GM12878 (cell line): ENCODE measurements around the gene HOXB3. TPM values are rescaled to one million over a fixed set of nuclear protein-coding genes. Genes with fewer than 3 reads are reported as not detected.

Source experiments
- ATAC-seq: fragments of 200-7000 bp; cut with Tn5 transposase; 3 replicates; pipeline ENCODE4 v1.9.1; 2020; ENCODE audit warnings: mild to moderate bottlenecking, moderate library complexity
- BruUV-seq: library from RNA; stranded (reverse); fragments of 400-500 nt; replicated peaks from 2 replicates; lab custom pipeline; 2021; lab: Mats Ljungman, UMichigan
- CTCF ChIA-PET: fragments of 300-600 bp; sonication (Branson Sonifier 250); formaldehyde crosslinking; extraction: SDS; loops from one replicate; lab custom pipeline; 2021; ENCODE audit warnings: inconsistent platforms; lab: Yijun Ruan, JAX
- POLR2A ChIA-PET: fragments of 350-600 bp; formaldehyde crosslinking; extraction: SDS; loops from one replicate; lab custom pipeline; 2021; ENCODE audit warnings: inconsistent platforms; lab: Charles Lee
- RAD21 ChIA-PET: fragments of 300-600 bp; sonication (Branson Sonifier 250); formaldehyde crosslinking; loops from one replicate; lab custom pipeline; 2023; ENCODE audit warnings: antibody characterized with exemption; ENCODE audit not compliant: unreplicated experiment; lab: Charles Lee
- SMC1A ChIA-PET: fragments of 300-600 bp; sonication (Branson Sonifier 250); formaldehyde crosslinking; loops from one replicate; lab custom pipeline; 2023; ENCODE audit not compliant: unreplicated experiment, uncharacterized antibody; lab: Charles Lee
- DNase-seq: peaks from one replicate; pipeline ENCODE4 v3.0.0-alpha.2; 2011; ENCODE audit warnings: low read depth, low spot score
- FAIRE-seq: peaks from 3 replicates; lab custom pipeline; 2011; peaks lifted over from hg19 to GRCh38; lab: Jason Lieb, UNC
- H2AFZ ChIP-seq: 2 replicates; pipeline ENCODE4 v1.6.0; 2011; ENCODE audit warnings: low read depth, low read length, control low read depth; ENCODE audit not compliant: control insufficient read depth
- H3K27ac ChIP-seq: 2 replicates; pipeline ENCODE4 v1.5.1; 2011; ENCODE audit warnings: control low read depth; ENCODE audit not compliant: control insufficient read depth, insufficient read depth
- H3K27me3 ChIP-seq, 2 experiments: replicated peaks in 1 of 2; 2 replicates each; pipeline versions ENCODE4 v1.6.0 to v1.6.1; 2011; ENCODE audit warnings: low read length in 1 of 2; ENCODE audit not compliant: control insufficient read depth in 2 of 2, insufficient read depth in 2 of 2
- H3K36me3 ChIP-seq, 2 experiments: 2 replicates each; pipeline ENCODE4 v1.5.1; 2011; ENCODE audit warnings: low read length in 1 of 2; ENCODE audit not compliant: control insufficient read depth in 2 of 2, insufficient read depth in 2 of 2
- H3K4me1 ChIP-seq: 2 replicates; pipeline ENCODE4 v1.6.1; 2011; ENCODE audit warnings: mild to moderate bottlenecking, low read length, moderate library complexity, mixed read lengths; ENCODE audit not compliant: control insufficient read depth, insufficient read depth
- H3K4me2 ChIP-seq: 2 replicates; pipeline ENCODE4 v1.6.0; 2011; ENCODE audit warnings: control low read depth; ENCODE audit not compliant: control insufficient read depth, insufficient read depth
- H3K4me3 ChIP-seq: fragments of 200-600 bp; sonication (generic); 2 replicates; pipeline ENCODE4 v1.5.1; 2016
- H3K79me2 ChIP-seq: 2 replicates; pipeline ENCODE4 v1.6.0; 2011; ENCODE audit warnings: low read length; ENCODE audit not compliant: control insufficient read depth, insufficient read depth
- H3K9ac ChIP-seq: 2 replicates; pipeline ENCODE4 v1.8.0; 2011; ENCODE audit warnings: low read length, control low read depth, mixed read lengths; ENCODE audit not compliant: control insufficient read depth, insufficient read depth
- H3K9me3 ChIP-seq: replicated peaks from 3 replicates; pipeline ENCODE4 v1.5.1; 2011; ENCODE audit warnings: mild to moderate bottlenecking, low read length; ENCODE audit not compliant: control insufficient read depth, insufficient read depth
- H4K20me1 ChIP-seq: 2 replicates; pipeline ENCODE4 v1.6.0; 2011; ENCODE audit not compliant: control insufficient read depth, insufficient read depth
- ATF7 ChIP-seq: fragments of 450-650 bp; IDR thresholded peaks from 2 replicates; pipeline ENCODE4 v1.6.1; 2016; ENCODE audit warnings: low read depth, mild to moderate bottlenecking
- REST ChIP-seq: IDR thresholded peaks from 2 replicates; pipeline ENCODE4 v1.6.1; 2012; ENCODE audit warnings: mild to moderate bottlenecking, low read depth, low read length
- WGBS: methylation state at CpG from one replicate; pipeline ENCODE4 v1.1.6; 2016; ENCODE audit warnings: low lambda C conversion rate; ENCODE audit not compliant: insufficient replicate concordance, insufficient coverage; ENCODE audit errors: missing lambda C conversion rate; 5-methylcytosine and 5-hydroxymethylcytosine counted together
- in situ Hi-C: fragments of 300-500 bp; cut with MboI; formaldehyde crosslinking; loops from 9 replicates; pipeline ENCODE4 v1.14.3; 2018; ENCODE audit warnings: mixed read lengths
- intact Hi-C: fragments of 100-400 bp; cut with micrococcal nuclease; formaldehyde crosslinking; loops from one replicate; pipeline ENCODE4 v1.14.2; 2022; ENCODE audit not compliant: unreplicated experiment
- polyA plus RNA-seq, 11 experiments: library from polyadenylated mRNA; depleted of rRNA in 4 of 11; unstranded in 6 of 11; stranded (reverse) in 5 of 11; fragments of >200 nt; fragmentation: Nextera tagmentation in 4 of 11; fragmentation: Illumina TruSeq in 1 of 11; extraction: Ambion mirVana in 4 of 11; extraction: Trizol in 1 of 11; gene quantifications; 1 replicate in 1 of 11; 2 replicates in 10 of 11; pipeline versions ENCODE4 v1.2.1 to v1.2.3, GENCODE V29; 2011 to 2016; ENCODE audit warnings: inconsistent platforms in 2 of 11, missing spikeins in 2 of 11, low read depth in 1 of 11
- total RNA-seq, 4 experiments: library from RNA; depleted of rRNA in 3 of 4; stranded (reverse); fragments of >200 nt in 3 of 4; fragmentation: Illumina TruSeq in 1 of 4; extraction: Trizol in 1 of 4; gene quantifications; 2 replicates each; pipeline versions ENCODE4 v1.2.1 to v1.2.3, GENCODE V29; 2013 to 2021

Gene HOXB3
- total and polyA plus RNA-seq, 10 of the 15 experiments (the other 5 are each of a cell fraction or from before 2014, with no cell fraction given) = 0.19 to 7.7 (median 2.9) TPM

GRCh38 chr17:48529683-48530009 lies 60.4 kb downstream of the HOXB3 start (continued):
- TF ChIP-seq REST = no peak

GRCh38 chr17:48528936-48529682 lies 60.9 kb downstream of the HOXB3 start:
- H3K27ac ChIP-seq = no peak overlapping the region
- H3K79me2 ChIP-seq = no peaks in the 10 kb centered on the region
- POLR2A ChIA-PET = interaction anchor here (1.5 kb wide), 1 partner anchor 14 kb away, joined by 5 read pairs; no protein-coding TSS in a partner anchor
- no peaks in the 10 kb centered on the region for H3K36me3 ChIP-seq
- H3K4me3 ChIP-seq = no peak overlapping the region
- no peaks in the 10 kb centered on the region for H3K4me1 ChIP-seq
- DNase-seq (no peak), ATAC-seq (no peak), FAIRE-seq (no peak)
- SMC1A ChIA-PET = interaction anchor here (1.1 kb wide), 1 partner anchor 91 kb away, joined by 3 read pairs; no protein-coding TSS in a partner anchor
- H3K9ac ChIP-seq = no peak overlapping the region
- RAD21 ChIA-PET = interaction anchor here (0.7 kb wide), 1 partner anchor 28 kb away, joined by 3 read pairs; no protein-coding TSS in a partner anchor
- H3K4me2 ChIP-seq = no peak overlapping the region
- TF ChIP-seq ATF7 = no peak
- CTCF ChIA-PET = no interaction called here
- no peaks in the 10 kb centered on the region for H4K20me1 ChIP-seq
- WGBS = 60% methylated on average over 11 of the region's 11 CpGs
- no TSS peak for BruUV-seq
- no peak overlapping the region for H2AFZ ChIP-seq
- intact Hi-C loops (no loop called here), in situ Hi-C loops (no loop called here)
- no peaks in the 10 kb centered on the region for H3K9me3 ChIP-seq
- H3K27me3 ChIP-seq = 0 out of 4 replicates have a peak, but pooled peaks cover 0 to 3% of the 10 kb centered on the region in 2 experiments
